CMK (cell line): ENCODE results near the gene ANO9.
"Not testable (repeated sequence)": the region's sequence is repeated elsewhere in the genome, so short reads cannot be mapped to it uniquely, and the experiment has no call there.

Experiments
- DNase-seq: peaks from one replicate; pipeline ENCODE4 v3.0.0-alpha.2; 2010; ENCODE audit warnings: low read depth

Gene ANO9

DNA sequence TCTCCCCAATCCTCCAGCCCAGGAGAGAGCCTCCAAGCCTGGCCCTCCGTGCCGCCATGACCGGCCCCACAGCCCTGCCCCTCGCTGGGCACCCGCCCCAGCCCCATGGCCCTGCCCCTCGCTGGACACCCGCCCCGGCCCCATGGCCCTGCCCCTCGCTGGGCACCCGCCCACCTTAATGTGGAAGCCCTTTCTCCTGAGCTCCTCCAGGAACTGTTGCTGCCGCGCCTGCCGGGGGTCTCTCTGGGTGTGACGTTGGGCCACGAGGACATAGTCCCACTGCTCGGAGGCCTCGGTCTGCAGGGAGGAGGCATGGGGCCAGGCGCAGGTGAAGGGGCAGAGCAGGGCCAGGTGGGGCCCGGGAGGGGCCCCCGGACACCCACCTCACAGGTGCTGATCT is 8.2 kb downstream of the ANO9 start:
- no peak for DNase-seq

GRCh38 chr11:433111-433510 is 8.7 kb downstream of the ANO9 start:
- no peak for DNase-seq

DNA sequence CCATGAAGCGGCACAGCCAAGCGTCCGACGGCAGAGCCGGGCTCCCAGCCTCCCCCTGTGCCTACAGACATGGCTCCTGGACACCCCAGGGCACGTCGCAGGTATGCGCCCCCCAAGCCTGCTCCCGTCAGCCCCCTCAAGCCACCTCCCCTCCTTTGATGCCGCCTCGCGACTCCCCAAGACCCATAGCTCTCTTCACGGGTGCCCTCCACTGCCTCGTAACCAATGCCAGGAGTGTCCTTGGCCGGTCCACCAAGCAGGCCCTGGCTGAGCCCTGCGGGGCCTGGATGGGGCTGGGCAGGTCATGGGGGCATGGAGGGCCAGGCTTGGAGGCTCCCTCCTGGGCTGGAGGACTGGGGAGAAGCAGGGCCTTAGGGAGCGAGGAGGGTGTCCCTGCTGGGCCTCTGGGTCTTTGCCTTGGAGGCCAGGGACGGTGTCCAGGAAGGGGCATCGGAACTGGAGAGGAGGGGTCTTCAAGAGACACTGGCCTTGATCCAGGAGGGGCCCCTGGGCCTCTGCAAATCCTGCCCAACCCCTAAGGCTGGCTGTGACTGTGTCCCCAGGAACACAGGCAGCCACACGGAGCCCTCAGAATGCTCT is 9.2 kb downstream of the ANO9 start:
- no peak for DNase-seq

DNA sequence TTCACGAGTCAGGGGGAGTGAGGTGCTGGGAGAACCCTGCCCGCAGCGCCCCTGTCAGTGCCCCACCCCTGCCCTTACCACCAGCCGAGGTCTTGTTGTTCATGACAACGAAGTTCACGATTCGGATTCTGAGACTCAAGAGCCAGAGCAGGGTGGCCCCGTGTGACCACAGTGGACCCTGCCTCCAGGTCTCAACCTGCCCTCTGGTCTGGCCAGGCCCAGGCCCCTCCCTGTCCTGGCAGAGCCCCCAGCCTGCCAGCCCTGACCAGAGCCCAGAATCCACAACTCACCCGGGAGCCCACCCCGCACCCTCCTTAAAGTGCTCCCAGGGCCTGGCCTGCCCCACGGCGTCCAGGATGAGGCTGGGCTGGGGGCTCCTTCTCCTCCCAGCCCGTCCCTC is 9.9 kb downstream of the ANO9 start:
- DNase-seq, result no peak

GRCh38 chr11:429931-430456 is 11.8 kb downstream of the ANO9 start:
- DNase-seq, result no peak

DNA sequence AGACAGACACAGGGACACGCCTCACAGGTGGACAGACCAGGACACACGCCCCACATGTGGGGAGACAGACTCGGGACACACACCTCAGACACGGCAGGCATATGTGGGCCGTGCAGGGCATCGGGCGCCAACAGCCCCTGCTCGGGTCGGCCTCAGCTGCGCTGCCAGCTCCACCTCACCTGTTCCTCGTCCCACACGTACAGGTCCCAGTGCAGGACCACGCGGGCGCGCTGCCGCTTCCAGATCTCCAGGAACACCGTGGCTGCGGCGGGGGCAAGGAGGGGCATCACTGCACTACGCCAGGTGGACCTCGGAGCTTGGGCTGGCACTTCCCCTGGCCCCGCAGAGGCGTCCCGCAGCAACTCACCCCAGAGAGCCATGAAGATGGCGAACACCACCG is 12.4 kb downstream of the ANO9 start:
- no peak for DNase-seq

DNA sequence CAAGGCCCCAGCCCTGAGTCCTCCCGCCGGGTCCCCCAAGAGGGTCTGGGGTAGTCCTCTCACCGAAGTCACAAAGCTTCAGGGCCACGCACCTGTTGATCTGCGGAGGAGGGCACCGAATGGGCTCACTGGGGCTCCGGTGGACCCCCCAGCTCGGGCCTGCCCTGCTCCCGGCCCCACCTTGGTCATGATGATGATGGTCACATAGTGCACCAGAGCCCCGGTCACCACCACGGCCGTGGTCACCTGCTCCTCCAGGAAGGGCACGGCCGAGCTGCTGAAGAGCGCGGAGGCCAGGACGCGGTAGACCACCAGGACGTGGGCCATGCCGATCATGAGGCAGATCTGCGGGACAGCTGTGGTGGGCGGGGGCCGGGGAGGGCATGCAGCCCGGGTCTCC is 13.5 kb downstream of the ANO9 start:
- no peak for DNase-seq

DNA sequence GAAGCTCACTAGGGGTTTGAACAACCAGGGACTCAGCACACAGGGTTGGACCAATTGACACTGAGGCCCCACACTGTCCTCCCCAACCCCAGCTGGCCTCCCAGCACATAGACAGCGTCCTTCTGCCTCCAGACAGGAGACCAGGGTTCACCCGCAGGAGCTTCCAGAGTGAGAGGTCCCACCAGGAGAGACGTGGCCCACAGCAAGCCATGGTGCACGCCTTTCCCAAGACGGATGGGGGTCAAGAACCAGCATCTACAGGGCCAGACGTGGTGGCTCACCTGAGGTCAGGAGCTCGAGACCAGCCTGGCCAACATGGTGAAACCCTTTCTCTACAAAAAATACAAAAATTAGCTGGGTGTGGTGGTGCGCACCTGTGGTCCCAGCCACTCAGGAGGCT is 15.0 kb downstream of the ANO9 start:
- DNase-seq, result no peak

DNA sequence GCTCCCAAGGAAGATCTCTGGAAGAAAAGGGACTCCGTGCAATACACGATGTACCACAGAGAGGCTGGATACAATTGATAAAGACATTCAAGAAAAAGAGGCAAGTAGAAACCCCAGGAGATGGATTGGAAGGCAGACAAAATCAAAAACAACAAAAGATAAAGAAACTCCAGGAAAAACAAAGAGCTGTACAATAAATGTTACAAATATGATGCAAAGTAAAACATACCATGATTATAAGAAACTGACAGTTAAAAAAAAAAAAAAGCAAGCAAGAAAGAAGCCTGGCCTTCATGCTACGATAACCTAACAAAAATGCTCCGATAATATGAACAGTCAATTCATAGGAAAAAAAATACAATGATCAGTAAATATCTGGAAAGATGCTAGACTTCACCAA is 16.5 kb downstream of the ANO9 start:
- DNase-seq, result no peak

DNA sequence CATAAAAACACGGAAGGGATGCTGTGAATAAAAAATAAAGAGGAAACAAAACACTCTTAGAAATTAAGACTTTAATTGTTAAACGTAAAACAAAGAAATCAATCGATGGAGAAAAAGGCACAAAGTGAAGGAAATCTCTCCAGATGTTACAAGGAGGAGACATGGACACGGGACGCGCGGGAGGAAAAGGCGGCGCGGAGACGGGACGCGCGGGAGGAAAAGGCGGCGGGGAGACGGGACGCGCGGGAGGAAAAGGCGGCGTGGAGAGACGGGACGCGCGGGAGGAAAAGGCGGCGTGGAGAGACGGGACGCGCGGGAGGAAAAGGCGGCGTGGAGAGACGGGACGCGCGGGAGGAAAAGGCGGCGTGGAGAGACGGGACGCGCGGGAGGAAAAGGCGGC is 17.0 kb downstream of the ANO9 start:
- DNase-seq, result not testable (repeated sequence)

DNA sequence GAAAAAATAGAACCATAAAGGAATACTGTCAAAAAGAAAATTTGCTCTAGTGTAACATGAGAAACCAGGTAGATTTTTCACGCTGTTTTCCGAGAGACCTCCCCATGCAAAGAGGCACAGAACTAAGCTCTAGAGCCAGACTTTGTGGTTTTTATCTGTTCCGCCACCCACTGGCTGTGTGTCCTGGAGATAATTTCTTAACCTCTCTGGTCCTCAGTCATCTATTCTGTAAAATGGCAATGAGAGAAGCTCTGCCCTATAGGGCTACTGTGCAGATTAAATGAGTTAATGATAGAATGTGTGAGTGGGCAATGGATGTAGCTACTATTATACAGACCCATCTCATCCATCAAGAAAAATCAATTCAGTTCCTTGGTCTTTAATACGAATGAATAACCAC is 17.6 kb downstream of the ANO9 start:
- DNase-seq, result no peak

GRCh38 chr11:422249-422656 is 19.6 kb downstream of the ANO9 start:
- no peak for DNase-seq

DNA sequence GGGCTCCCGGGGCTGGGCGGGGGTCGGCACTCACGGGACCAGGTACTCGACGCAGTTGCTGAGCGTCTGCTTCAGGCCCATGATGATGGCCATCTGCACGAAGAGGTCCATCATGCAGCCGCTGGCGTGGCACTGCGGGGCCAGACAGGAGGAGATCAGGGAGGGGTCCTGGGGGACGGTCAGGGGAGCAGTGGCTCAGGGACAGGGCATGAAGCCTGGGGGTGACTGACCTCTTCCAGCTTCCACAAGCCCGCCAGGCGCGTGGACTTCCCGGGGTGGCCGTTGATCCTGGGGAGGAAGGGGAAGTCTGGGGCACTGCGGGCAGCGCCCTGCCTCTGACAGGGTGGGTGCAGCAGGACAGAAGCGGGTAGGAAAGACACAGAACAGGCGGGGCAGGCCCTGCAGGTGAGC is 20.9 kb downstream of the ANO9 start:
- DNase-seq, result no peak

- no peak for DNase-seq
Observed at GRCh38 chr11:420054-420910, 21.5 kb downstream of the ANO9 start.

GRCh38 chr11:419248-420005 is 22.4 kb downstream of the ANO9 start:
- DNase-seq, result no peak

DNA sequence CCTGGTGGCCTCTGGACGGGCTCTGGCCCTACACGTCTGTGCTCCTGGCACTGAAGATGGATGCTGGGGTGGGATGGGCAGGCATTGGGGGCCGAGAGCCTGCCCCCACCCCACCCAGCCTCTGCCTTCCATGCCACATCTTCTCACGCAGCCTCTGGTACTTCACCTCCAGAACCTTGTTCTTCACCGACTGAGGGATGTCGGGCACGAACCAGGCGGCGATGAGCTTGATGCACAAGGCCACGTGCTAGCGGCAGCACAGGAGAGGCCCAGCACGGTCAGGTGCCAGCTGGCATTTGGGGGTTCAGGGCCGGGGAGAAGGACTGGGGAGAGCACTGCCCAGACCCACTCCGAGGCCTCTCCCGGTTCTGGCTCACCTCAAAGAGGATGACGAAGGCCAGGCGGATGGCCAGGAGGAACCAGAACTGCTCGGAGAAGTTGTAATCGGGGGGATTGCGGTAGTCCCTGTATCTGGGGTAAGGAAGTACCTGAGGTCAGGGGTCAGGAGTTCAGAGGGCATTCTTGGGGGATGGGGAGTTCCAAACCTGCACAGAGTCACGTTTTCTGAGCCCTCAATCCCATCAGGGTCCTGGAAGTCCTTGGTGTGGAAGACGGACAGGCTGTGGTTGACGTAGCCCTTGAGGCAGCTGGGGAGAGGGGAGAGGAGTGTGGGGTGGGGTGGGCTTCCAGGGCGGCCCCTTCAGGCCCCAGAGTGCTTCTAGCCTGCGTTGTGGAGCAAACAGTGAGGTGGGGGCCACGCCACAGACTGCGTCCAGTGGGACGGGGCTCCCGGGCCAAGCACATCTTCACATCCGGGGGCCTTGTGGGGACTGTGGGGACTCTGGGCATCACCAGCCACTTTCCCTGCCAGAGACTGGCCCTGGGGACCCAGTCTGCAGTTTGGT is 23.2 kb downstream of the ANO9 start:
- no peak for DNase-seq

DNA sequence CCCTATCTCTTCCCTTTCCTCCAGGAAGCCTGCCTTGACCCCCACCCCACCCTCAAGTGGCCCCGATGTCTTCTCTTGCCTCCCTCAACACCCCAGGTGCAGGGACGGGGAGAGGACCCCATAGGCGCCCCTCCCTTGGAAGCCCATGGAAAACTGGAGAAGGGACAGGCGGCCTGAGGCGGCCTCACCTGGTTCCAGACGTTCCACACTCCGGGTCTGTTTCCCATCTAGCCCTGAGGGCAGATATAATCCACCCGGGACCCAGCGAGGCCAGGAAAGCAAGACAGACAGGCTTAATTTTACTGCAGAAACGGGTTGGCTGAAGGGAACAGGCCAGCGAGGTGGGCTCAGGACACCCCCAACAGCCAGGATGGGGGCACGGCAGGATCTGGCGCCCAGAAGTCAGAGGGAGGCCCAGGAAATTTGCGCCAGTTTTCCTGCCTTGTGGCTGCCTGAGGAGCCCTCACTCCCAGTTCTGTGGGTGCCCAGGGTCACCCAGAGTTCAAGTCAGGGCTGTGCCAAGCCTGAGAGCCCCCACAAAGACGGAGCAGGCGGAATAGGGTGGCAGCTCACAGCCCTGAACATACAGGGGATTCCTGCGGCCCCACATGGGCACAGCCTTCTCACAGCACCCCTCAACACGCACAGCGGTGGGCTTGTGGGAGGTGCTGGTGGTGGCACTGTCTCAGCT is 24.0 kb downstream of the ANO9 start:
- no peak for DNase-seq

DNA sequence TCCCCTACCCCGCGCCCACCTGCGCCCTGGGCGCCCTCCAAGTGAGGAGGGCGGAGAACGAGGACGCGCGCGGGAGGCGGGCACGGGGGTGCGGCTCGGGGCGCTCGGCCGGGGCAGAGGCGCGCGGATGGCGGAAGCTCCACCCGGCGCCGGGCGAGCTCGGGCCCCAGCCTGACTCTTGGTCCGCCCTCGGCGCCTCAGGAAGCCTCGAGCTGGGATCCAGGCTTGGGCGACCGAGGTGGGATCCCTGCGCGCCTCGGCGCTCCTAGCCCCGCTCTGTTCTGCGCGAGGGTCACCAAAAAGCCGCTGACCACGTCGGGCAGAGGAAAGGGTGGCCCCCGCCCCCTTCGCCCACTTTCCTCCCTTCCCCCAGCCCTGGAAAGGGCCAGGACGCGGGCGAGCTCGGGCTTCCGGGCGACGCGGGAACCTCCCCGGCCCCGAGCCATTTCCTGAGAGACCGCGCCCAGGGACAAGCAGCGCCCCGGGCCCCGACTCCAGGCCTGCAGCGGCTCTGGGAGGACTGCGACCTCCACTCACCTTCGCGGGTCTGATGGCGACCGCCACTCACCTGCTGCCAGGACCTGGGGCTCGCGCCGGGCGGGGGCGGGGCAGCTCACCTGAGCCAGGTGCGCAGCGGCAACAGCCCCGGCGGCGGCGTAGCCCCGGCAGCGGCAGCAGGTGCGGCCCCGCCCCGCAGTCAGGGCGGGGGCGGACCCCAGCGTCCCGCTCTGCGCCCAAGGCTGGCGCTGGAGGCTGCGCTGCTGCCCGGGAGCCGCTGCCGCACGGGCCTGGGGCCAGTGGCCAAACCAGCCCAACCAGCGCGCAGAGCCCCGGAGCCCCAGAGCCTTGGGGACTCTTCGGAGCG is 24.8 kb downstream of the ANO9 start:
- no peak for DNase-seq

DNA sequence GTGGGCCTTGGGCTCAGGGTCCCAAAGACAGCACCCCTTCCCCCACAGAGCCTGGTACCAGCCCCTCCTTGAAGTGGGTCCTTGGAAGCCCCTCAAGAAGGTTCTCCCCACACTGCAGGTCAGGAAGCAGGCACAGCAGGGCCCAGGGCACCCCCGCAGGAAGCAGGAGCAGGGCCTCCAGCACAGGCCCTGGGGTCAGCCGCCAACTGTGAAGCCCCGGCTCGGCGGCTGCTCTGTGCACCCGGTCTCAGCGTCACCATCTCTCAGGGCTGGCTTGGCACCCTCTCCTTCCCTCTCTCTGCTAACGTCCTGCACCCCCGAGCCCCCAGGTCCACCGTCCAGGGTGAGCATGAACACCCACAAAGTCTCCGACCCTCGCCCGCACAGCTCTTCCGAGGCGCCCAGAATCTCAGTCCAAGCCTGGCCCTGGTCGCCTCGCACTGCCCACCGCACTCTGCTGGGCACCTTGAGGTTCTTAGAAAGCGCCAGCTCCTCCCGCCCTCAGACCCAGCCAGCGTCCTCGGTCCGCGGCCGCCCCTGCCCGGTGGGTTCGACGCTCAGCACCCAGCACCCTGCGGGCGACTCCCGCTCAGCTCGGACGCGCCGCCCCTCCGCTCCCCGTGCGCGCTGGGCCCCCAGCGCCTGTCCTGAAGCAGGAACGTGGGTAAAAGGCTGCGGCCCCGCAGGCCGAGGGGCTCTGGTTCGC is 25.6 kb downstream of the ANO9 start:
- DNase-seq, result no peak

DNA sequence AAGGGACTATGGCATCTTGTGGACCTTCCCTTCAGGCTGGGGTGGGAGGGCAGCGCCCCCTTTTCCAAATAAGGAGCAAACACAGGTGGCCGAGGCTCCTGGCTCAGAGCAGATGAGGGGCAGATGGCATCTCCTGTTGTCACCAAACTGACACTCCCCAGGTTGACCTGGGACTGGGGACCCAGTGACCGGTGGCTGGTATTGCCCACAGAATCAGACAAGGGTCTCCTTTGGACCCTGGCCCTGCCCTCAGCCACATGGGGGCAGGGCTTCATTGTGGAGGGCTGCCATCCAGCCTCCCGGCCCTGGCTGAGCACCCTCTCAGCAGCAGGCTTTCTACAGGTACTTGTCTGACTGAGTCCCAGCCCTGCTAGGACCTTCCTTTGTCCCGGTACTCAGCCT is 26.2 kb downstream of the ANO9 start:
- DNase-seq, result no peak
